Measurements from ENCODE around the gene CCT7. TPM values are rescaled to one million over a fixed set of nuclear protein-coding genes. Genes with fewer than 3 reads are reported as not detected.

CCT7 gene
- total and polyA plus RNA-seq, 8 donors = 72.7 to 141 (median 105) TPM

DNA sequence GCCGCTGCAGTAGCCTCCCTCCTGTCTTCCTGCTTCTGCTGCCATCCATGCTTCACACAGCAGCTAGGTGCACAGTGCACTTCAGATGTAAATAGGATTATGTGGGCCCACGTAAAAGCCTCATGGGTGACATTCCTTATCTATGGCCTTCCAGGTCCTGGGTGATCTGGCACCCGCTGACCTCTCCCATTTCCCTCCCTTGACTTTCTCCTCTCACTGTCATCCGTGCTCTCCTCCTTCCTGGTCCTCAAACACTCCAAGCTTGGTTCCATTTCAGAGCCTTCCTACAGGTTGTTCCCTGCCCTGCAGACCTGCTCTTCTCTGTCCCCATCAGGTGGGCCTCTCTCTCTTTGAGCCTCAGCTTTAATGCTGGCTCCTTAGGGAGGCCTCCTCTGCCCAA is 24.1 kb upstream of the CCT7 start:
- intact Hi-C loops (cut with DNase I) = no loop called here
- ATAC-seq = no peak
- no peak for FAIRE-seq
- WGBS, 2 donors = 74 to 85% methylated on average over 4 of the region's 4 CpGs
- Histone ChIP-seq H3K4me3 (no peak overlapping the region), H3K9me3 (no peaks in the 10 kb centered on the region), H3K36me3 (no peaks in the 10 kb centered on the region), H3K27ac (no peak overlapping the region), H3K4me1 (peaks cover 0 to 1% (median 0%) of the 10 kb centered on the region in 3 donors), H3K27me3 (no peaks in the 10 kb centered on the region)
- no peak for DNase-seq
- TF ChIP-seq CTCF (IDR thresholded peaks at IDR 0.05) = no peak

DNA sequence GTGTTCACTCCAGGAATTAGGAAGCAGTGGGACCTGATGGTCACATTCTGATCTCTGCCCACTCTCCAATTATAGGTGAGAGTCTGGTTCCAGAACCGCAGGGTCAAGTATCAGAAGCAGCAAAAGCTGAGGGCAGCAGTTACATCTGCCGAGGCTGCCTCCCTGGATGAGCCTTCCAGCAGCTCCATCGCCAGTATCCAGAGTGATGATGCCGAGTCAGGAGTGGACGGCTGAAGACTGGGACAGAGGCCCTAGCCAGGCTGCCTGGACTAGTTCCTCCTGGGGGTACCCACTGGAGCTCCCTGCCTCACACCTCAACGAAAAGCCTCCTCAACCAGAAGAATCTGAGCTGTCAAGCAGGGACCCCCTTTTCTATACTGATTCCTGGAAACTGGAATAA is 23.4 kb upstream of the CCT7 start:
- DNase-seq (no peak), ATAC-seq (no peak), FAIRE-seq (no peak)
- no peak overlapping the region for H3K27ac ChIP-seq
- H3K4me1 ChIP-seq = peaks cover 0 to 3% (median 0%) of the 10 kb centered on the region in 3 donors
- WGBS, 2 donors = 78 to 91% methylated on average over 6 of the region's 6 CpGs
- H3K36me3 ChIP-seq = no peaks in the 10 kb centered on the region
- intact Hi-C loops (cut with DNase I) = no loop called here
- no peak for TF ChIP-seq CTCF (IDR thresholded peaks at IDR 0.05)
- H3K9me3 ChIP-seq = no peaks in the 10 kb centered on the region
- no peak overlapping the region for H3K4me3 ChIP-seq
- H3K27me3 ChIP-seq = no peaks in the 10 kb centered on the region

DNA sequence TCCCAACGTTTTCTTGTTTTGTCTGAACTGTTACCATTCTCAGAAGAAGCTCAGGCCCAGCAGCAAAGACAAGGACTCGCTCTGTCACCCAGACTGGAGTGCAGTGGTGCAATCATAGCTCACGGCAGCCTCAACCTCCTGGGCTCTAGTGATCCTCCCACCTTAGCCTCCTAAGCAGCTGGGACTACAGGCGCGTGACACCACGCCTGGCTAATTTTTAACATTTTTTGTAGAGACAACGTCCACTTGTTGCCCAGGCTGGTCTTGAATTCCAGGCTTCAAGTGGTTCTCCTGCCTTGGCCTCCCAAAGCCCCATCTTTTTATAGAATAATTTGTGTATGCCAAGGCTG is 22.0 kb upstream of the CCT7 start:
- intact Hi-C loops (cut with DNase I) = no loop called here
- FAIRE-seq (no peak), ATAC-seq (no peak), DNase-seq (no peak)
- H3K36me3 ChIP-seq = no peaks in the 10 kb centered on the region
- no peak overlapping the region for H3K4me3 ChIP-seq
- H3K27ac ChIP-seq = no peak overlapping the region
- H3K4me1 ChIP-seq = peaks cover 0 to 3% (median 0%) of the 10 kb centered on the region in 3 donors
- WGBS, 2 donors = 61 to 66% methylated on average over 7 of the region's 7 CpGs
- H3K27me3 ChIP-seq = no peaks in the 10 kb centered on the region
- H3K9me3 ChIP-seq = no peaks in the 10 kb centered on the region
- no peak for TF ChIP-seq CTCF (IDR thresholded peaks at IDR 0.05)

- FAIRE-seq (no peak), DNase-seq (peak in 5 of 6 donors; percentile 30 to 84 (median 73)), ATAC-seq (peak; percentile 76 to 86 (median 82))
- intact Hi-C loops (cut with DNase I) = no loop called here
- H3K4me1 ChIP-seq = peaks cover 0 to 3% (median 0%) of the 10 kb centered on the region in 3 donors
- 41 to 50% methylated on average over 20 of the region's 20 CpGs for WGBS, 2 donors
- no peaks in the 10 kb centered on the region for H3K36me3 ChIP-seq
- H3K4me3 ChIP-seq = no peak overlapping the region
- H3K9me3 ChIP-seq = no peaks in the 10 kb centered on the region
- peak; percentile 76 to 95 (median 92) for TF ChIP-seq CTCF (IDR thresholded peaks at IDR 0.05)
- no peaks in the 10 kb centered on the region for H3K27me3 ChIP-seq
- no peak overlapping the region for H3K27ac ChIP-seq
Measured at GRCh38 chr2:73212448-73213176, 21.5 kb upstream of the CCT7 start.

All from pancreas (tissue), 10 donors.